H1 (cell line): ENCODE data around the gene TBX15.

Experiments
- CTCF ChIP-seq, 3 experiments: IDR thresholded peaks; 1 replicate in 2 of 3; 2 replicates in 1 of 3; pipeline versions ENCODE4 v1.5.1 to v1.6.1; 2011; ENCODE audit warnings: low read length in 3 of 3, mild to moderate bottlenecking in 3 of 3, inconsistent platforms in 2 of 3, low read depth in 1 of 3, moderate library complexity in 1 of 3; ENCODE audit not compliant: insufficient read depth in 1 of 3; ENCODE audit errors: control extremely low read depth in 1 of 3
- EGR1 ChIP-seq: IDR thresholded peaks from 2 replicates; pipeline ENCODE4 v1.6.1; 2011; ENCODE audit warnings: low read depth, low read length, borderline replicate concordance
- EZH2 ChIP-seq: fragments of 200-600 bp; sonication (generic); IDR thresholded peaks from 2 replicates; pipeline ENCODE4 v1.7.1; 2012; ENCODE audit warnings: low read depth, mild to moderate bottlenecking, moderate library complexity, low read length, inconsistent platforms; ENCODE audit not compliant: severe bottlenecking
- KDM1A ChIP-seq: fragments of 200-600, 300-600 bp; sonication (generic); IDR thresholded peaks from 2 replicates; pipeline ENCODE4 v1.7.1; 2016; ENCODE audit warnings: mild to moderate bottlenecking, low read length, borderline replicate concordance
- SUZ12 ChIP-seq: fragments of 200-600 bp; sonication (generic); IDR thresholded peaks from 2 replicates; pipeline ENCODE4 v1.6.1; 2012; ENCODE audit warnings: mild to moderate bottlenecking, inconsistent platforms, low read length, moderate library complexity, mixed read lengths
- YY1 ChIP-seq: IDR thresholded peaks from 2 replicates; pipeline ENCODE4 v1.6.1; 2011; ENCODE audit warnings: low read depth, mild to moderate bottlenecking, low read length

GRCh38 chr1:118984722-118985639 is 3.2 kb downstream of the TBX15 start:
- TF ChIP-seq KDM1A = no peak
- no peak for TF ChIP-seq EGR1
- peak; percentile 76 for TF ChIP-seq EZH2
- no peak for TF ChIP-seq CTCF (IDR thresholded peaks at IDR 0.05; ENCODE audit: control extremely low read depth in 1 of 3, insufficient read depth in 1 of 3, low read depth in 1 of 3, low read length in 3 of 3)
- peak; percentile 75 for TF ChIP-seq SUZ12
- no peak for TF ChIP-seq YY1
